K562 (cell line): ENCODE results near the gene NPAS2.

Experiments used
- CBX5 ChIP-seq: IDR thresholded peaks from 2 replicates; pipeline ENCODE4 v1.6.1; 2014; ENCODE audit warnings: low read depth, borderline replicate concordance
- CHD7 ChIP-seq: fragments of 200-600 bp; sonication (generic); IDR thresholded peaks from one replicate; pipeline ENCODE4 v1.6.1; 2012; ENCODE audit warnings: mild to moderate bottlenecking, low read depth, low read length, inconsistent platforms
- CUX1 ChIP-seq: fragments of 200-800 bp; sonication (Bioruptor generic); IDR thresholded peaks from 2 replicates; pipeline ENCODE4 v1.6.1; 2016; ENCODE audit warnings: missing genetic modification characterization, missing compliant biosample characterization
- MYC ChIP-seq, 2 experiments: fragments of 250-450 bp in 1 of 2; sonication (Bioruptor Pico) in 1 of 2; IDR thresholded peaks; 2 replicates each; pipeline versions ENCODE4 v1.5.1 to v1.6.1; 2012 to 2021; ENCODE audit warnings: low read depth in 2 of 2, borderline replicate concordance in 1 of 2, improper control_type of control experiment in 1 of 2, low read length in 1 of 2, mild to moderate bottlenecking in 1 of 2, moderate library complexity in 1 of 2
- ZNF407 ChIP-seq: fragments of 450-650 bp; IDR thresholded peaks from 2 replicates; pipeline ENCODE4 v1.6.1; 2016; ENCODE audit warnings: low read depth

GRCh38 chr2:100989666-100990065, 169.7 kb downstream of the NPAS2 start:
- no peak for TF ChIP-seq CUX1 (CRISPR knock-in tag)
- TF ChIP-seq CBX5, result no peak
- TF ChIP-seq MYC (IDR thresholded peaks at IDR 0.05; ENCODE audit: low read depth, low read length), result no peak
- no peak for TF ChIP-seq MYC (CRISPR knock-in tag; IDR thresholded peaks at IDR 0.05; ENCODE audit: borderline replicate concordance, low read depth)
- no peak for TF ChIP-seq CHD7
- no peak for TF ChIP-seq ZNF407
